Prostate gland (tissue), 2 donors: ENCODE data around the gene ADRM1. TPM values are rescaled to one million over a fixed set of nuclear protein-coding genes. Genes with fewer than 3 reads are reported as not detected.

Source experiments
- DNase-seq: peaks from one replicate; pipeline ENCODE4 v3.0.0-alpha.2; 2019; ENCODE audit warnings: low spot score
- H3K27ac ChIP-seq, 2 donors: fragments of 200-600 bp; sonication (generic); 2 replicates each; pipeline ENCODE4 v1.5.1; 2017 to 2019
- H3K27me3 ChIP-seq: fragments of 200-600 bp; sonication (generic); replicated peaks from 2 replicates; pipeline ENCODE4 v1.5.1; 2019; ENCODE audit not compliant: insufficient read depth
- H3K36me3 ChIP-seq, 2 donors: fragments of 200-600 bp; sonication (generic); 1 replicate in 1 of 2; 2 replicates in 1 of 2; pipeline versions ENCODE4 v1.5.1 to v1.8.1; 2017 to 2019
- H3K4me1 ChIP-seq: fragments of 200-600 bp; sonication (generic); replicated peaks from 2 replicates; pipeline ENCODE4 v1.5.1; 2019
- H3K4me3 ChIP-seq, 2 donors: fragments of 200-600 bp; sonication (generic); 2 replicates each; pipeline ENCODE4 v1.5.1; 2017 to 2019
- H3K9me3 ChIP-seq: fragments of 200-600 bp; sonication (generic); 2 replicates; pipeline ENCODE4 v1.5.1; 2017
- CTCF ChIP-seq, 4 experiments: fragments of 200-600 bp in 2 of 4; fragments of 450-650 bp in 2 of 4; sonication (generic) in 2 of 4; IDR thresholded peaks; 1 replicate in 3 of 4; 2 replicates in 1 of 4; pipeline ENCODE4 v1.5.1; 2016 to 2019; ENCODE audit warnings: antibody characterized with exemption in 4 of 4, mild to moderate bottlenecking in 2 of 4, moderate library complexity in 2 of 4
- POLR2A ChIP-seq: fragments of 450-650 bp; IDR thresholded peaks from one replicate; pipeline ENCODE4 v1.6.1; 2016; ENCODE audit warnings: antibody characterized with exemption, mild to moderate bottlenecking
- POLR2AphosphoS5 ChIP-seq: sonication (generic); formaldehyde crosslinking; IDR thresholded peaks from one replicate; pipeline ENCODE4 v1.6.1; 2017; ENCODE audit warnings: antibody characterized with exemption
- WGBS: methylation state at CpG from one replicate; pipeline ENCODE4 v1.1.5; 2018; 5-methylcytosine and 5-hydroxymethylcytosine counted together
- intact Hi-C: fragments of 100-400 bp; cut with DNase I; formaldehyde crosslinking; loops from one replicate; pipeline ENCODE4 v1.14.2; 2022
- total RNA-seq, 2 donors: library from RNA; depleted of rRNA; stranded (reverse); fragments of >200 nt; gene quantifications; one replicate each; pipeline ENCODE4 v1.1.0, GENCODE V29; 2016

The ADRM1 gene
- total RNA-seq, 2 donors from 2014 or later, result 149 to 207 TPM

GRCh38 chr20:62350098-62350628 is 47.4 kb downstream of the ADRM1 start:
- H3K4me1 ChIP-seq, result peaks cover 26% of the 10 kb centered on the region
- H3K36me3 ChIP-seq, result peaks cover 0 to 6% of the 10 kb centered on the region in 2 donors
- H3K4me3 ChIP-seq, result no peak overlapping the region
- H3K27ac ChIP-seq, result peak overlapping the region; percentile 41 to 65
- WGBS, result 53% methylated on average over 12 of the region's 16 CpGs
- peak; percentile 90 for DNase-seq
- TF ChIP-seq POLR2A (no peak), POLR2AphosphoS5 (peak; percentile 89)
- intact Hi-C loops, result no loop called here
- H3K9me3 ChIP-seq, result no peaks in the 10 kb centered on the region
- no peaks in the 10 kb centered on the region for H3K27me3 ChIP-seq

GRCh38 chr20:62350629-62351422 is 48.0 kb downstream of the ADRM1 start:
- Histone ChIP-seq H3K4me1 (peaks cover 32% of the 10 kb centered on the region), H3K4me3 (no peak overlapping the region), H3K36me3 (peaks cover 0 to 6% of the 10 kb centered on the region in 2 donors), H3K9me3 (no peaks in the 10 kb centered on the region), H3K27ac (peak overlapping the region; percentile 41 to 65), H3K27me3 (no peaks in the 10 kb centered on the region)
- no peak for DNase-seq
- intact Hi-C loops, result no loop called here
- no peak for TF ChIP-seq CTCF (IDR thresholded peaks at IDR 0.05)
- no peak for TF ChIP-seq POLR2A
- TF ChIP-seq POLR2AphosphoS5, result no peak
- 63% methylated on average over 15 of the region's 23 CpGs for WGBS

GRCh38 chr20:62351469-62352401 is 48.9 kb downstream of the ADRM1 start:
- intact Hi-C loops, result loop anchor here (2.0 kb wide), 1 partner anchor 25 kb away; no protein-coding TSS in a partner anchor
- TF ChIP-seq POLR2A (no peak), POLR2AphosphoS5 (no peak), CTCF (IDR thresholded peaks at IDR 0.05) (no peak)
- no peaks in the 10 kb centered on the region for H3K27me3 ChIP-seq
- no peaks in the 10 kb centered on the region for H3K9me3 ChIP-seq
- WGBS, result 85% methylated on average over 60 of the region's 60 CpGs
- H3K27ac ChIP-seq, result peak overlapping the region; percentile 62 to 65
- H3K4me1 ChIP-seq, result peaks cover 41% of the 10 kb centered on the region
- H3K36me3 ChIP-seq, result peaks cover 0 to 6% of the 10 kb centered on the region in 2 donors
- DNase-seq, result no peak
- H3K4me3 ChIP-seq, result no peak overlapping the region

GRCh38 chr20:62352402-62353288 is 49.8 kb downstream of the ADRM1 start:
- DNase-seq, result peak; percentile 93
- H3K27me3 ChIP-seq, result no peaks in the 10 kb centered on the region
- H3K9me3 ChIP-seq, result no peaks in the 10 kb centered on the region
- intact Hi-C loops, result loop anchor here (2.0 kb wide), 1 partner anchor 24 kb away; no protein-coding TSS in a partner anchor
- H3K4me1 ChIP-seq, result peaks cover 50% of the 10 kb centered on the region
- peaks cover 0 to 6% of the 10 kb centered on the region in 2 donors for H3K36me3 ChIP-seq
- H3K4me3 ChIP-seq, result no peak overlapping the region
- peak; percentile 30 for TF ChIP-seq POLR2A
- peak in 3 of 4 experiments; percentile 46 to 66 (median 66) for TF ChIP-seq CTCF (IDR thresholded peaks at IDR 0.05)
- peak; percentile 93 for TF ChIP-seq POLR2AphosphoS5
- H3K27ac ChIP-seq, result peak overlapping the region; percentile 59 to 62
- 44% methylated on average over 39 of the region's 43 CpGs for WGBS
